Ecto neural progenitor cell (in vitro differentiated cells): Measurements from ENCODE around the gene OR5A2.
"Not testable (repeated sequence)": the region's sequence is repeated elsewhere in the genome, so short reads cannot be mapped to it uniquely, and the experiment has no call there.

Experiments used
- DNase-seq: peaks from one replicate; pipeline ENCODE4 v3.0.0-alpha.2; 2018; ENCODE audit warnings: low spot score

Gene OR5A2

GRCh38 chr11:59380263-59381059 lies 45.8 kb downstream of the OR5A2 start:
- DNase-seq = no peak

- DNase-seq = not testable (repeated sequence)
Measured at GRCh38 chr11:59372324-59372723, 53.9 kb downstream of the OR5A2 start.

- no peak for DNase-seq
Measured at GRCh38 chr11:59368238-59369022, 57.8 kb downstream of the OR5A2 start.
